Liver (tissue), 9 donors: ENCODE data around the gene TP73. TPM values are rescaled to one million over a fixed set of nuclear protein-coding genes. Genes with fewer than 3 reads are reported as not detected.
A peak's percentile ranks its signal among the peaks of the same experiment; 100 is the strongest.

Experiments
- DNase-seq: peaks from one replicate; pipeline ENCODE4 v3.0.0-alpha.2; 2017; ENCODE audit warnings: low spot score
- H3K27ac ChIP-seq, 2 donors: one replicate each; pipeline ENCODE4 v1.7.0; 2013; ENCODE audit warnings: inconsistent platforms in 2 of 2, low read length in 2 of 2, control low read depth in 1 of 2, low read depth in 1 of 2, mild to moderate bottlenecking in 1 of 2
- H3K27me3 ChIP-seq, 4 donors: one replicate each; pipeline versions ENCODE4 v1.6.1 to v1.7.0; 2013; ENCODE audit warnings: low read length in 3 of 4, inconsistent platforms in 1 of 4, mild to moderate bottlenecking in 1 of 4, moderate library complexity in 1 of 4; ENCODE audit not compliant: control insufficient read depth in 4 of 4, insufficient read depth in 4 of 4
- H3K36me3 ChIP-seq, 4 donors: one replicate each; pipeline versions ENCODE4 v1.6.1 to v1.7.0; 2013; ENCODE audit warnings: low read length in 3 of 4, mild to moderate bottlenecking in 3 of 4, low read depth in 1 of 4, moderate library complexity in 1 of 4; ENCODE audit not compliant: control insufficient read depth in 4 of 4, insufficient read depth in 3 of 4
- H3K4me1 ChIP-seq, 4 donors: one replicate each; pipeline versions ENCODE4 v1.6.1 to v1.7.0; 2013; ENCODE audit warnings: low read length in 3 of 4, mild to moderate bottlenecking in 3 of 4, moderate library complexity in 1 of 4; ENCODE audit not compliant: control insufficient read depth in 4 of 4, insufficient read depth in 4 of 4
- H3K4me3 ChIP-seq, 3 donors: one replicate each; pipeline versions ENCODE4 v1.6.1 to v1.7.0; 2013; ENCODE audit warnings: low read length in 3 of 3, control low read depth in 1 of 3, low read depth in 1 of 3, mild to moderate bottlenecking in 1 of 3
- H3K9ac ChIP-seq, 2 donors: one replicate each; pipeline ENCODE4 v1.7.0; 2013; ENCODE audit warnings: low read length in 2 of 2, mild to moderate bottlenecking in 2 of 2, moderate library complexity in 2 of 2, control low read depth in 1 of 2, low read depth in 1 of 2
- H3K9me3 ChIP-seq, 4 donors: one replicate each; pipeline versions ENCODE4 v1.6.1 to v1.7.0; 2013; ENCODE audit warnings: low read length in 3 of 4; ENCODE audit not compliant: control insufficient read depth in 4 of 4
- CTCF ChIP-seq: fragments of 150-350 bp; IDR thresholded peaks from 2 replicates; pipeline ENCODE4 v1.5.1; 2017; ENCODE audit warnings: improper control_type of control experiment, low read depth, low read length; ENCODE audit not compliant: missing input control
- EGR1 ChIP-seq, 2 donors: IDR thresholded peaks; 2 replicates each; pipeline ENCODE4 v1.6.1; 2016 to 2018; ENCODE audit warnings: antibody characterized with exemption in 2 of 2, low read depth in 2 of 2
- FOXA1 ChIP-seq: IDR thresholded peaks from 2 replicates; pipeline ENCODE4 v1.6.1; 2016; ENCODE audit warnings: antibody characterized with exemption
- FOXA2 ChIP-seq: IDR thresholded peaks from 2 replicates; pipeline ENCODE4 v1.6.1; 2016; ENCODE audit warnings: antibody characterized with exemption
- HNF4G ChIP-seq: IDR thresholded peaks from 2 replicates; pipeline ENCODE4 v1.6.1; 2016; ENCODE audit warnings: antibody characterized with exemption
- JUND ChIP-seq, 2 donors: IDR thresholded peaks; 2 replicates each; pipeline ENCODE4 v1.6.1; 2016; ENCODE audit warnings: antibody characterized with exemption in 2 of 2
- MAX ChIP-seq: IDR thresholded peaks from 2 replicates; pipeline ENCODE4 v1.6.1; 2016; ENCODE audit warnings: antibody characterized with exemption
- REST ChIP-seq: IDR thresholded peaks from 2 replicates; pipeline ENCODE4 v1.6.1; 2016; ENCODE audit warnings: antibody characterized with exemption, mild to moderate bottlenecking
- RXRA ChIP-seq, 2 donors: IDR thresholded peaks; 2 replicates each; pipeline ENCODE4 v1.6.1; 2017 to 2018; ENCODE audit warnings: antibody characterized with exemption in 2 of 2, mild to moderate bottlenecking in 1 of 2
- YY1 ChIP-seq: IDR thresholded peaks from 2 replicates; pipeline ENCODE4 v1.6.1; 2016; ENCODE audit warnings: antibody characterized with exemption, mild to moderate bottlenecking
- ZBTB33 ChIP-seq: IDR thresholded peaks from 2 replicates; pipeline ENCODE4 v1.6.1; 2016; ENCODE audit warnings: antibody characterized with exemption
- WGBS: extraction: QIAGEN DNeasy Blood & Tissue Kit; methylation state at CpG from one replicate; pipeline ENCODE4 v1.1.7; 2013; 5-methylcytosine and 5-hydroxymethylcytosine counted together
- polyA plus RNA-seq, 2 donors: library from polyadenylated mRNA; stranded (reverse) in 1 of 2; unstranded in 1 of 2; fragments of 200-250 nt in 1 of 2; fragments of >200 nt in 1 of 2; fragmentation: Nextera tagmentation in 1 of 2; extraction: Ambion mirVana in 1 of 2; gene quantifications; one replicate each; pipeline versions ENCODE4 v1.2.1 to v1.2.3, GENCODE V29; 2013 to 2015
- total RNA-seq, 2 donors: library from RNA; depleted of rRNA; stranded (reverse); fragments of >200 nt; gene quantifications; one replicate each; pipeline ENCODE4 v1.2.3, GENCODE V29; 2014
- donor health status: healthy.
- donor health status: healthy.
- donor health status: healthy.
- donor health status: healthy.
- donor health status: healthy.

Gene TP73
- total and polyA plus RNA-seq, 4 donors: 0.08 to 0.29 (median 0.18) TPM

GRCh38 chr1:3676581-3677470 lies 24.5 kb downstream of the TP73 start:
- 78% methylated on average over 22 of the region's 22 CpGs for WGBS
- H3K27ac ChIP-seq: peak overlapping the region; percentile 28 to 61

GRCh38 chr1:3677484-3677883 lies 25.2 kb downstream of the TP73 start:
- TF ChIP-seq REST: peak; percentile 23
- TF ChIP-seq ZBTB33: no peak
- Histone ChIP-seq H3K4me3 (no peak overlapping the region), H3K4me1 (no peaks in the 10 kb centered on the region), H3K9ac (no peak overlapping the region), H3K36me3 (no peaks in the 10 kb centered on the region), H3K27ac (peak overlapping the region; percentile 28 to 61), H3K27me3 (no peaks in the 10 kb centered on the region), H3K9me3 (no peaks in the 10 kb centered on the region)
- 73% methylated on average over 5 of the region's 5 CpGs for WGBS
- DNase-seq: no peak

More at GRCh38 chr1:3676581-3677470, 24.5 kb downstream of the TP73 start:
- Histone ChIP-seq H3K9ac (no peak overlapping the region), H3K4me1 (no peaks in the 10 kb centered on the region), H3K9me3 (no peaks in the 10 kb centered on the region), H3K4me3 (no peak overlapping the region), H3K36me3 (no peaks in the 10 kb centered on the region), H3K27me3 (no peaks in the 10 kb centered on the region)
- no peak for TF ChIP-seq RXRA (IDR thresholded peaks at IDR 0.05)
- TF ChIP-seq HNF4G: no peak
- no peak for DNase-seq

- WGBS: 77% methylated on average over 21 of the region's 21 CpGs
- H3K4me1 ChIP-seq: no peaks in the 10 kb centered on the region
- H3K4me3 ChIP-seq: no peak overlapping the region
- TF ChIP-seq HNF4G (no peak), RXRA (IDR thresholded peaks at IDR 0.05) (no peak), MAX (no peak), JUND (IDR thresholded peaks at IDR 0.05) (no peak), ZBTB33 (no peak), FOXA2 (no peak), CTCF (no peak), FOXA1 (no peak), EGR1 (IDR thresholded peaks at IDR 0.05; ENCODE audit: low read depth in 2 of 2) (no peak), YY1 (no peak)
These were observed 26.2 kb downstream of the TP73 start for GRCh38 chr1:3678361-3679097.

More at GRCh38 chr1:3678361-3679097, 26.2 kb downstream of the TP73 start:
- no peak for DNase-seq
- H3K27ac ChIP-seq: no peak overlapping the region
- no peaks in the 10 kb centered on the region for H3K27me3 ChIP-seq
- H3K36me3 ChIP-seq: no peaks in the 10 kb centered on the region
- no peak overlapping the region for H3K9ac ChIP-seq
- no peaks in the 10 kb centered on the region for H3K9me3 ChIP-seq
